ENCODE results near the gene PHOSPHO2. TPM values are rescaled to one million over a fixed set of nuclear protein-coding genes. Genes with fewer than 3 reads are reported as not detected.
A peak's percentile ranks its signal among the peaks of the same experiment; 100 is the strongest.

Gene PHOSPHO2
- total and polyA plus RNA-seq, 9 of the 15 experiments (the other 6 are each of a cell fraction or from before 2014, with no cell fraction given), result 7.8 to 19.1 (median 11.7) TPM

DNA sequence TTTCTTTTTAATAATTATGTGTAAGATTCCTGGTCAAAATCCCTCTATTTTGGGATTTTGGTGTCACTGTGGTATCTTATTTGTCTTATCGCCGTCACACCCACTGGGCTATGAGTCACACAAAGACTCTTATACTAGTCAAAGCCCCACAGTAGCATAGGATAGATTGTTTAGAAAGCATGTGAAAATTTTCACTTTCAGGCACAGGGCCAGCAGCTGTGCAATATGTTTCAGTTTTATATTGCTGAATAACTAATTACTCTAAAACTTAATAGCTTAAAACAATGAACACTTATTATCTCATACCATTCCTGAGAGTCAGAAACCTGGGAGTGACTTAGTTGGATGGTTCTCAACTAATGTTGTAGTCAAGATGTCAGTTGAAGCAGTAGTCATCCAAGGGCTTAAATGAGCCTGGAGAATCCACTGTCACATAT lies 24.0 kb upstream of the PHOSPHO2 start (continued):
- TF ChIP-seq, protein P1, sequence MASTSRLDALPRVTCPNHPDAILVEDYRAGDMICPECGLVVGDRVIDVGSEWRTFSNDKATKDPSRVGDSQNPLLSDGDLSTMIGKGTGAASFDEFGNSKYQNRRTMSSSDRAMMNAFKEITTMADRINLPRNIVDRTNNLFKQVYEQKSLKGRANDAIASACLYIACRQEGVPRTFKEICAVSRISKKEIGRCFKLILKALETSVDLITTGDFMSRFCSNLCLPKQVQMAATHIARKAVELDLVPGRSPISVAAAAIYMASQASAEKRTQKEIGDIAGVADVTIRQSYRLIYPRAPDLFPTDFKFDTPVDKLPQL (IDR thresholded peaks at IDR 0.05; ENCODE audit: extremely low read depth, insufficient read length), result no peak
- no peak for TF ChIP-seq STAG1 (CRISPR knock-in tag; IDR thresholded peaks at IDR 0.05; ENCODE audit: borderline replicate concordance)
- TF ChIP-seq, protein P2, sequence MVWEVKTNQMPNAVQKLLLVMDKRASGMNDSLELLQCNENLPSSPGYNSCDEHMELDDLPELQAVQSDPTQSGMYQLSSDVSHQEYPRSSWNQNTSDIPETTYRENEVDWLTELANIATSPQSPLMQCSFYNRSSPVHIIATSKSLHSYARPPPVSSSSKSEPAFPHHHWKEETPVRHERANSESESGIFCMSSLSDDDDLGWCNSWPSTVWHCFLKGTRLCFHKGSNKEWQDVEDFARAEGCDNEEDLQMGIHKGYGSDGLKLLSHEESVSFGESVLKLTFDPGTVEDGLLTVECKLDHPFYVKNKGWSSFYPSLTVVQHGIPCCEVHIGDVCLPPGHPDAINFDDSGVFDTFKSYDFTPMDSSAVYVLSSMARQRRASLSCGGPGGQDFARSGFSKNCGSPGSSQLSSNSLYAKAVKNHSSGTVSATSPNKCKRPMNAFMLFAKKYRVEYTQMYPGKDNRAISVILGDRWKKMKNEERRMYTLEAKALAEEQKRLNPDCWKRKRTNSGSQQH (CRISPR knock-in tag; IDR thresholded peaks at IDR 0.05), result no peak
- TF ChIP-seq ARID1B (IDR thresholded peaks at IDR 0.05), result peak; percentile 92
- TF ChIP-seq POLR2AphosphoS5 (IDR thresholded peaks at IDR 0.05; ENCODE audit: control insufficient read depth, insufficient read depth, low read depth, low read length), result peak; percentile 46; the same call in 1 of the 2 replicates
- no peak for TF ChIP-seq ZNF134 (CRISPR knock-in tag; conservative IDR thresholded peaks at IDR 0.05)
- peak in 1 of 2 experiments; percentile 86; a peak in 2 of 4 replicates for TF ChIP-seq FOXA3 (CRISPR knock-in tag; conservative IDR thresholded peaks at IDR 0.05 in 1 of 2, IDR thresholded peaks at IDR 0.05 in 1 of 2)
- TF ChIP-seq ZC3H11A (IDR thresholded peaks at IDR 0.05; ENCODE audit: low read depth, low read length), result no peak
- TF ChIP-seq CHCHD3 (CRISPR knock-in tag; IDR thresholded peaks at IDR 0.05), result no peak
- TF ChIP-seq ATF3 (IDR thresholded peaks at IDR 0.05), result peak; percentile 96
- peak; percentile 53 for TF ChIP-seq ATF3 (CRISPR knock-in tag; conservative IDR thresholded peaks at IDR 0.05)
- TF ChIP-seq, protein P3, sequence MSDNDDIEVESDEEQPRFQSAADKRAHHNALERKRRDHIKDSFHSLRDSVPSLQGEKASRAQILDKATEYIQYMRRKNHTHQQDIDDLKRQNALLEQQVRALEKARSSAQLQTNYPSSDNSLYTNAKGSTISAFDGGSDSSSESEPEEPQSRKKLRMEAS (CRISPR knock-in tag; IDR thresholded peaks at IDR 0.05), result no peak
- no peak for TF ChIP-seq SIRT6 (IDR thresholded peaks at IDR 0.05; ENCODE audit: low read depth, low read length)
- peak; percentile 92 for TF ChIP-seq MEF2A (IDR thresholded peaks at IDR 0.05; ENCODE audit: control insufficient read depth, low read depth, low read length)
- no peak for TF ChIP-seq ZFP36 (IDR thresholded peaks at IDR 0.05; ENCODE audit: low read depth, low read length, partially characterized antibody)
- TF ChIP-seq THRA (IDR thresholded peaks at IDR 0.05), result no peak
- TF ChIP-seq ZNF586 (CRISPR knock-in tag; conservative IDR thresholded peaks at IDR 0.05), result no peak
- no peak for TF ChIP-seq HES1 (IDR thresholded peaks at IDR 0.05; ENCODE audit: low read depth)
- no peak for TF ChIP-seq E2F4 (CRISPR knock-in tag; IDR thresholded peaks at IDR 0.05; ENCODE audit: low read depth)
- no peak for TF ChIP-seq ZNF449 (CRISPR knock-in tag; IDR thresholded peaks at IDR 0.05)
